GM12874 (cell line): Measurements from ENCODE around the gene WNK4.
A peak's percentile ranks its signal among the peaks of the same experiment; 100 is the strongest.

ENCODE experiments used
- TF ChIP-seq, protein P1 (sequence below): IDR thresholded peaks from 2 replicates; pipeline ENCODE4 v1.5.1; 2011; ENCODE audit warnings: low read depth, mild to moderate bottlenecking, control low read depth, low read length, moderate library complexity; ENCODE audit not compliant: insufficient read depth

WNK4 gene

DNA sequence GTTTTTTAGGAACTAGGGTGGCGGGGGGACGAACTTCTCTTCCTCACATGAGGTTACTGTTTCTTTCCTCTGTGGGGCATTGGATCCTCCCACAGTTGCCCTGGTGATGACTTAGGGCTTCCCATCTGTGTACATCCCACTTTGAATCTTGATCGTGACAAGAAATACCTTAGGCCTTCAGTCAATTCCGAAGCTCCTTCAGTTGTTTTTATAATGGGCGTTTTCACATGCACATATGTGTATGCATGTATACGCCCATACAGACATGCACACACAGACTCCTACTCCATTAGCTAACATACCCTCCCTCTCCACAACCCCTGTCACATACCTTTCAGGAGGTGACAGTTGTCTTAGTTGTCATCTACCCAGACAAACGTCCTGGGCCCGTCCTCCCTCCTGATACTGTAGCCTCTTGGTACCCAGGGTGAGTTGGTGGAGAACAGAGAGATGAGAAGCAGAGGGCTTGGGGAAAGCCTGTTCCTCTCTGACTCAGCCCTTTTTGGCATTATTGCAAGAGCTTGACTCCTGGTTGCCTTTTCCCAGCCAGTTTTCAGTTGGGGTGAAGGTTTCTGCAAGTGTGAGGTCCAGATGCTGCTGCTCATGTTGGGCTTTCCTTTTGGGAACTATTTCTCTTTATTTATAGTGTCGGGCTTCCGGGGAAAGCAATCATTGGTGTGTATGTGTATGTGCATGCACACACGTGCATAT is 61.7 kb downstream of the WNK4 start:
- TF ChIP-seq, protein P1, sequence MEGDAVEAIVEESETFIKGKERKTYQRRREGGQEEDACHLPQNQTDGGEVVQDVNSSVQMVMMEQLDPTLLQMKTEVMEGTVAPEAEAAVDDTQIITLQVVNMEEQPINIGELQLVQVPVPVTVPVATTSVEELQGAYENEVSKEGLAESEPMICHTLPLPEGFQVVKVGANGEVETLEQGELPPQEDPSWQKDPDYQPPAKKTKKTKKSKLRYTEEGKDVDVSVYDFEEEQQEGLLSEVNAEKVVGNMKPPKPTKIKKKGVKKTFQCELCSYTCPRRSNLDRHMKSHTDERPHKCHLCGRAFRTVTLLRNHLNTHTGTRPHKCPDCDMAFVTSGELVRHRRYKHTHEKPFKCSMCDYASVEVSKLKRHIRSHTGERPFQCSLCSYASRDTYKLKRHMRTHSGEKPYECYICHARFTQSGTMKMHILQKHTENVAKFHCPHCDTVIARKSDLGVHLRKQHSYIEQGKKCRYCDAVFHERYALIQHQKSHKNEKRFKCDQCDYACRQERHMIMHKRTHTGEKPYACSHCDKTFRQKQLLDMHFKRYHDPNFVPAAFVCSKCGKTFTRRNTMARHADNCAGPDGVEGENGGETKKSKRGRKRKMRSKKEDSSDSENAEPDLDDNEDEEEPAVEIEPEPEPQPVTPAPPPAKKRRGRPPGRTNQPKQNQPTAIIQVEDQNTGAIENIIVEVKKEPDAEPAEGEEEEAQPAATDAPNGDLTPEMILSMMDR, result no peak

- TF ChIP-seq, protein P1, result peak; percentile 68
These were observed 63.0 kb downstream of the WNK4 start for GRCh38 chr17:42843358-42843934.

- TF ChIP-seq, protein P1, result no peak
These were observed 63.9 kb downstream of the WNK4 start, which contains the start of gene AOC2 for GRCh38 chr17:42844271-42844670. AOC2 (plus strand) TSS chr17:42844580; CDS start chr17:42844627, 47 bp downstream.

- TF ChIP-seq, protein P1, result no peak
These were observed 64.5 kb downstream of the WNK4 start for GRCh38 chr17:42844761-42845555.

- TF ChIP-seq, protein P1, result no peak
These were observed 65.1 kb downstream of the WNK4 start for GRCh38 chr17:42845556-42845917.

GRCh38 chr17:42845918-42846593 is 65.6 kb downstream of the WNK4 start:
- TF ChIP-seq, protein P1, result no peak
